Measurements from ENCODE around the gene CPNE4.

DNA sequence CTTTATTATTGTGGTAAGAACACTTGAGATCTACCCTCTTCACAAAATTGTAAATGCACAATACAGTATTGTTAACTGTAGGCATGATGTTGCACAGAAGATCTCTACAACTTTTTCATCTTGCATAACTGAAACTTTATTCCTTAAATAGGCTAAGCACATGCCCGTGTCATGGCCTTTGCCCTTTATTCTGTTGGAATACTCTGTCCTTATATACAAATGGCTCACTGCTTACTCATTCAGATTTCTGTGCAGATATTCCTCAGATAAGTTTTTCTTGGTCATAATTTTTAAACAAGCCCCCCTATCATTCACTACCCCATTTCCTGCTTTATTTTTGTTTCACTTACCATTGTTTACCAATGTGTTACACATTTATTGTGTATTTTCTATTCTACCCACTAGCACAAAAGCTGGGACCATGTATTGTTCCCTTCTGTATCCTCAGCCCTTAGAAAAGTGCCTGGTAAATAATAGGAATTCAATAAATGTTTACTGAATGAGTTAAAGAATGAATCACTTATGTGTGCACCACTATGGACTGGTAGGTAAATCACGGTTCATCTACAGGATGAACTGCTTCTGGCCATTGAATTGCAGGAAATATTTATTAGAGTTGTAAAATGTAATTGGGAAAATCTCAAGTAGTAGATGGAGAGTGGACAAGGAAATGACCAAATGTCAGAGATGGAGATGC is 151.0 kb downstream of the CPNE4 start:
- TF ChIP-seq, protein P1, sequence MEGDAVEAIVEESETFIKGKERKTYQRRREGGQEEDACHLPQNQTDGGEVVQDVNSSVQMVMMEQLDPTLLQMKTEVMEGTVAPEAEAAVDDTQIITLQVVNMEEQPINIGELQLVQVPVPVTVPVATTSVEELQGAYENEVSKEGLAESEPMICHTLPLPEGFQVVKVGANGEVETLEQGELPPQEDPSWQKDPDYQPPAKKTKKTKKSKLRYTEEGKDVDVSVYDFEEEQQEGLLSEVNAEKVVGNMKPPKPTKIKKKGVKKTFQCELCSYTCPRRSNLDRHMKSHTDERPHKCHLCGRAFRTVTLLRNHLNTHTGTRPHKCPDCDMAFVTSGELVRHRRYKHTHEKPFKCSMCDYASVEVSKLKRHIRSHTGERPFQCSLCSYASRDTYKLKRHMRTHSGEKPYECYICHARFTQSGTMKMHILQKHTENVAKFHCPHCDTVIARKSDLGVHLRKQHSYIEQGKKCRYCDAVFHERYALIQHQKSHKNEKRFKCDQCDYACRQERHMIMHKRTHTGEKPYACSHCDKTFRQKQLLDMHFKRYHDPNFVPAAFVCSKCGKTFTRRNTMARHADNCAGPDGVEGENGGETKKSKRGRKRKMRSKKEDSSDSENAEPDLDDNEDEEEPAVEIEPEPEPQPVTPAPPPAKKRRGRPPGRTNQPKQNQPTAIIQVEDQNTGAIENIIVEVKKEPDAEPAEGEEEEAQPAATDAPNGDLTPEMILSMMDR (IDR thresholded peaks at IDR 0.05), result no peak
- TF ChIP-seq POLR2A (IDR thresholded peaks at IDR 0.05), result no peak

Data from vagina (tissue), 2 donors.